Omental fat pad (tissue), 4 donors: Measurements from ENCODE around the gene MAP4K4. TPM values are rescaled to one million over a fixed set of nuclear protein-coding genes. Genes with fewer than 3 reads are reported as not detected.

Experiments used
- ATAC-seq: fragments of 150-250 bp; one replicate; pipeline ENCODE4 v1.9.1; 2016; ENCODE audit warnings: mild to moderate bottlenecking, moderate library complexity; ENCODE audit not compliant: low FRiP score
- DNase-seq: peaks from one replicate; pipeline ENCODE4 v3.0.0-alpha.2; 2019; ENCODE audit warnings: low spot score
- total RNA-seq, 4 donors: library from RNA; depleted of rRNA; stranded (reverse); fragments of >200 nt; gene quantifications; one replicate each; pipeline ENCODE4 v1.1.0, GENCODE V29; 2016
- TF ChIP-seq, protein P1 (sequence below), 3 donors: fragments of 450-650 bp; IDR thresholded peaks; one replicate each; pipeline ENCODE4 v1.5.1; 2016 to 2017; ENCODE audit warnings: antibody characterized with exemption in 3 of 3, mild to moderate bottlenecking in 3 of 3, moderate library complexity in 2 of 3

MAP4K4 gene
- total RNA-seq, 4 donors from 2014 or later, result 85.9 to 199 (median 110) TPM

- ATAC-seq, result no peak
- no peak for DNase-seq
- TF ChIP-seq, protein P1, sequence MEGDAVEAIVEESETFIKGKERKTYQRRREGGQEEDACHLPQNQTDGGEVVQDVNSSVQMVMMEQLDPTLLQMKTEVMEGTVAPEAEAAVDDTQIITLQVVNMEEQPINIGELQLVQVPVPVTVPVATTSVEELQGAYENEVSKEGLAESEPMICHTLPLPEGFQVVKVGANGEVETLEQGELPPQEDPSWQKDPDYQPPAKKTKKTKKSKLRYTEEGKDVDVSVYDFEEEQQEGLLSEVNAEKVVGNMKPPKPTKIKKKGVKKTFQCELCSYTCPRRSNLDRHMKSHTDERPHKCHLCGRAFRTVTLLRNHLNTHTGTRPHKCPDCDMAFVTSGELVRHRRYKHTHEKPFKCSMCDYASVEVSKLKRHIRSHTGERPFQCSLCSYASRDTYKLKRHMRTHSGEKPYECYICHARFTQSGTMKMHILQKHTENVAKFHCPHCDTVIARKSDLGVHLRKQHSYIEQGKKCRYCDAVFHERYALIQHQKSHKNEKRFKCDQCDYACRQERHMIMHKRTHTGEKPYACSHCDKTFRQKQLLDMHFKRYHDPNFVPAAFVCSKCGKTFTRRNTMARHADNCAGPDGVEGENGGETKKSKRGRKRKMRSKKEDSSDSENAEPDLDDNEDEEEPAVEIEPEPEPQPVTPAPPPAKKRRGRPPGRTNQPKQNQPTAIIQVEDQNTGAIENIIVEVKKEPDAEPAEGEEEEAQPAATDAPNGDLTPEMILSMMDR (IDR thresholded peaks at IDR 0.05), result no peak
Observed at GRCh38 chr2:101814752-101815151, 117.2 kb downstream of the MAP4K4 start.

DNA sequence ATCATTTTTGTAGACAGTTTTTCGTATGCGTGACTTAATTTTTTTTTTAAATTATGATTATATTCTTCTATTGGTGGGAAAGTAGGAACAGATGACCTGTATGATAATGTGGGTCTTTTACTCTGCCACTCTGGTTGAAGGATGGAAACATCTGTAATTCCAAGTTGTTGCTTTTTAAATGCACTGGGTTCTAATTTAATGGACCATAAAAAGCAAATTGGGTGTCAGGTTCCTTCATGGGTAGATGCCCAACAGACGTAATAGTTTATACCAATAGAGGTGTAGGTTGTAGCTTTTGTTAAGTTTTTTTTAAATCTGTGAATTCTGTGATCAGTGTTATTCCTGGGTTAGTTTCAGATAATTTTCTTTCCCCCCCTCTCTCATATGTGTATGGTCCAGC is 117.6 kb downstream of the MAP4K4 start:
- DNase-seq (no peak), ATAC-seq (no peak)
- TF ChIP-seq, protein P1 (IDR thresholded peaks at IDR 0.05), result no peak

GRCh38 chr2:101815739-101816391 is 118.4 kb downstream of the MAP4K4 start:
- DNase-seq (no peak), ATAC-seq (no peak)

DNA sequence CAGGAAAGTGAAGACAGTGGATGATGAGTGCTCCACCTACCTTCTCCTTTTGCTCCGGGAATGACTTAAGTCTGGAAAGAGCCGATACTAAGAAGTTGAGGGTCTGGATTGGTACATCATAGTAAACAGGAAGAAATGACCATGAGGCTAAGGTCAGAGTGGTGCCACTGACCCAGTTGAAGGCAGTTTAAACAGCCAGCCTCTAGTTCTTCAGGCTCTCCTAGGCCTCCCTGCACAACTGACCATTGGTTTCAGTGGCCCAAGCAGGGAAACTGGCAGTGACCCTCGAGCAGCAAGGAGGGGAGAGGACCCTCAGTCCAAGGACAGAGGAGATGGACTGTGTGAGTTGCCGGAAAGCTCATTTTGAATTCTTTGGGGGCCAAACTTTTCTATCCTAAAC is 119.1 kb downstream of the MAP4K4 start:
- ATAC-seq, result no peak
- DNase-seq, result no peak
- TF ChIP-seq, protein P1 (IDR thresholded peaks at IDR 0.05), result no peak

More at GRCh38 chr2:101815739-101816391, 118.4 kb downstream of the MAP4K4 start:
- TF ChIP-seq, protein P1 (IDR thresholded peaks at IDR 0.05), result no peak

DNA sequence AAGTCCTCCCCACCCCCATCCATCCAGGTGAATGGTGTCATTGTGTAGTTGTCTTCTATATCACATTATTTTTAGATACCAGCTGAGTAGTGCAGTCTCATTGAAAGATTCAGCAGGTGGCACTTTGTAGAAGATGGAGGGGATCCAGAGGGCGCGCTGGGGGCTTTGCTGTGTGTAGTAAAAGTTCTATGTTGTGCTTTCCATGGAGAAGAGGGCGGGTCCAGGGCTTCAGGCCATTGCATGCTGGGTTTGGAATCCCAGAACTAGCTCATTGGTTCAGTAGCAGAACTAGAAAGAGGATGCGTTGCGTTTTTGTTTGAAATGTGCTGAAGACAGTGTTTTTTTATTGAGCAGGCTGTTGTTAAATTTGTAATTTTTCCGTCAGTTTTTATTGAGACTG is 120.0 kb downstream of the MAP4K4 start:
- no peak for ATAC-seq
- TF ChIP-seq, protein P1 (IDR thresholded peaks at IDR 0.05), result no peak
- DNase-seq, result no peak

DNA sequence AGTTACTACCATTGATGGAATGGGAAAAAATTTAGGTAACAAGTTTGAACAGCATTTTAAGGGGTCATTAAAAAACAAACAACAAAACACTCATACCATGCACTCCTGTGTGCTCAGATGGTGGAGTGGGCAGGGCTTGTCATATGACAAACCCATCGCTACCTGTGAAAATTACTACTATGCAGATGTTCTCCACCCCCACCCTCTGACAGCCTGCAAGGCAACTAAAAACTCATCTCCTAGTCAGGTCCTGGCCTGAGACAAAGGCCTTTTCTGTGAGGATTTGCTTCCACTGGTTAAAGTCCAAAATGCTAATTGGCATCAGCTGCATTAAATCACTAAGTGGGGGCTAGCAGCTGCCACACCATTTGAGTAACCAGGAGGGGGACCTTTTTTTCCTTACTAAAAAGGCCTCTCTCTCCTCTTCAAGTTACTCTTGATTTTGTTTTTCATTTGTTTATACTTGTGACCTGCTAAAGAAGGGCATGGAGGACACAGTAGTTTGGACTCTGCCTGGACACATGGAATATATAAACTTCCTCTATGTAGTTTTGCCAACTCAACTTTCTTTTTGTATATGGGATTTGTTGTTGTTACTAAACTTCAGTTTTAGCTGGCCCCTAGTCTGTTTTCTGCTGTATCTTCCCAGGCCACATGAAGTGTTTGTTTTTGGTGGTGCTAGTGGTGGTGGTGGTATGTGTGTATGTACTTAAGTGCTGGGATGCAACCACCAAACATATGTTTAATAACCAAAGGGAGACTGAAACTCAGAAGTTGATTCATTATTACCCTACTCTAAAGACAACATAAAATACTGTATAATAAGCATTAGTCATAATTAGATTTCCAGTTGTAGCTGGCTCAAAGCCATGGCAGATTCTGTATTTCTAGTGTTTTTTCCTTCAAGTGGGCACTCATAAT is 121.3 kb downstream of the MAP4K4 start:
- TF ChIP-seq, protein P1 (IDR thresholded peaks at IDR 0.05), result no peak
- no peak for ATAC-seq
- DNase-seq, result no peak
